Measurements from ENCODE around the gene ETV2. TPM values are rescaled to one million over a fixed set of nuclear protein-coding genes. Genes with fewer than 3 reads are reported as not detected.

ETV2 gene
- total RNA-seq, 1 donor = 0.81 TPM

DNA sequence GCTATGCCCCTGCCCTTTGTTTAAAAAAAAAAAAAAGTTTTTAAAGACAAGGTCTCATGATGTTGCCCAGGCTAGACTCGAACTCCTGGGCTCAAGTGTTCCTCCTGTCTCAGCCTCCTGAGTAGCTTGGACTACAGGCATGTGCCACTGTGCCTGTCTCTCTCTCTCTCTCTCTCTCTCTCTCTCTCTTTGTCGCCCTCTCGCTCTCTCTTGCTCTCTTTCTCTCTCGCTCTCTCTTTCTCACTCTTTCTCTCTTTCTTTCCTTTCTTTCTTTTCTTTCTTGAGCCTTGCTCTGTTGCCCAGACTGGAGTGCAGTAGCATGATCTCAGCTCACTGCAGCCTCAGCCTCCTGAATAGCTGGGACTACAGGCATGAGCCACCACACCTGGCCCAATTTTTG is 14.1 kb downstream of the ETV2 start:
- no peak for DNase-seq (ENCODE audit: low read depth)
- H3K4me3 ChIP-seq (ENCODE audit: low read depth, low read length) = no peak overlapping the region
- TF ChIP-seq, protein P1, sequence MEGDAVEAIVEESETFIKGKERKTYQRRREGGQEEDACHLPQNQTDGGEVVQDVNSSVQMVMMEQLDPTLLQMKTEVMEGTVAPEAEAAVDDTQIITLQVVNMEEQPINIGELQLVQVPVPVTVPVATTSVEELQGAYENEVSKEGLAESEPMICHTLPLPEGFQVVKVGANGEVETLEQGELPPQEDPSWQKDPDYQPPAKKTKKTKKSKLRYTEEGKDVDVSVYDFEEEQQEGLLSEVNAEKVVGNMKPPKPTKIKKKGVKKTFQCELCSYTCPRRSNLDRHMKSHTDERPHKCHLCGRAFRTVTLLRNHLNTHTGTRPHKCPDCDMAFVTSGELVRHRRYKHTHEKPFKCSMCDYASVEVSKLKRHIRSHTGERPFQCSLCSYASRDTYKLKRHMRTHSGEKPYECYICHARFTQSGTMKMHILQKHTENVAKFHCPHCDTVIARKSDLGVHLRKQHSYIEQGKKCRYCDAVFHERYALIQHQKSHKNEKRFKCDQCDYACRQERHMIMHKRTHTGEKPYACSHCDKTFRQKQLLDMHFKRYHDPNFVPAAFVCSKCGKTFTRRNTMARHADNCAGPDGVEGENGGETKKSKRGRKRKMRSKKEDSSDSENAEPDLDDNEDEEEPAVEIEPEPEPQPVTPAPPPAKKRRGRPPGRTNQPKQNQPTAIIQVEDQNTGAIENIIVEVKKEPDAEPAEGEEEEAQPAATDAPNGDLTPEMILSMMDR (IDR thresholded peaks at IDR 0.05; ENCODE audit: insufficient read depth, low read length) = no peak

DNA sequence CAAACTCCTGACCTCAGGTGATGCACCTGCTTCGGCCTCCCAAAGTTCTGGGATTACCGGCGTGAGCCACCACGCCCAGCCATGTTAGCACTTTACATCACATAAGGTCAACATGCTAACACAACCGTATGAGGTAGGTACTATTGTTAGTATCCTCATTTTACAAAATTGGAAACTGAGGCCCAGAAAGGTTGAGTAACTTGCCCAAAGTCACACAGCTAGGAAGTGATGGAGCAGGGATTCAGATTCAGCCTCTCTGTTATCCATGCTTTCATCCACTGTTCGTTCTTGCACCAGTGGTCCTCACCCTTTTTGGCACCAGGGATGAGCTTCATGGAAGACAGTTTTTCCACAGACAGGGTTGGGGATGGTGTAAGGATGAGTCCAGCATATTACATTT is 15.2 kb downstream of the ETV2 start:
- H3K4me3 ChIP-seq (ENCODE audit: low read depth, low read length) = no peak overlapping the region
- no peak for DNase-seq (ENCODE audit: low read depth)
- TF ChIP-seq, protein P1 (IDR thresholded peaks at IDR 0.05; ENCODE audit: insufficient read depth, low read length) = no peak

DNA sequence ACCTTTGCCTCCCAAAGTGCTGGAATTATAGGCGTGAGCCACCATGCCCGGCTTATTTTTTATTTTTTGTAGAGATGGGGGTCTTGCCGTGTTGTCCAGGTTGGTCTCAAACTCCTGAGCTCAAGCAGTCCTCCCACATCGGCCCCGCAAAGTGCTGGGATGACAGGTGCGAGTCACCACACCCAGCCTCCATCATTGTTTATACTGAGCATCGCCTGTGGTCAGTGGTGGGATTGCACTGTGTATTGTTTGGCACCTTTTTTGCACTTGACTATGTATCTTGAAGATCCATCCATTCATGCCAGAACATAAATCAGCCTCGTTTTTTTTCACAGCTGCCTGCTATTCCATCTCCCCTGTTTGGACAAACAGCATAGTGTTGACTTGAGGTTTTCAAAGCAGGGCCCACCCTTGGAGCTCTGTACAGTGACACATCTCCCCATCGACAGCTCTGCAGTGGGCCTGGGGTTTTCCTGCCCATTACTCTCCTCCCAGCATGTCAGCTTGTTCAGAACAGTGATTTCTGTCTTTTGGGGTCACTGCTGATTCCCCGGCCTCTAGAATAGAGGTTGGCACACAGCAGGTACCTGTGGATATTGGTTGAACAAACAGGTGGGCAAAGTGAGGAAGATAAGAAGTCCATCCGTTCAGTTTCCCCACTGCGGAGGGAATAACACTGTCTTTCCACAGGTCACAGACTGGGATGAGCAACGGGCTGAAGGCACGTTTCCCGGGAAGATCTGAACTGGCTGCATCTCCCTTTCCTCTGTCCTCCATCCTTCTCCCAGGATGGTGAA is 16.6 kb downstream of the ETV2 start:
- TF ChIP-seq, protein P1 (IDR thresholded peaks at IDR 0.05; ENCODE audit: insufficient read depth, low read length) = peak; percentile 21
- no peak for DNase-seq (ENCODE audit: low read depth)
- no peak overlapping the region for H3K4me3 ChIP-seq (ENCODE audit: low read depth, low read length)

DNA sequence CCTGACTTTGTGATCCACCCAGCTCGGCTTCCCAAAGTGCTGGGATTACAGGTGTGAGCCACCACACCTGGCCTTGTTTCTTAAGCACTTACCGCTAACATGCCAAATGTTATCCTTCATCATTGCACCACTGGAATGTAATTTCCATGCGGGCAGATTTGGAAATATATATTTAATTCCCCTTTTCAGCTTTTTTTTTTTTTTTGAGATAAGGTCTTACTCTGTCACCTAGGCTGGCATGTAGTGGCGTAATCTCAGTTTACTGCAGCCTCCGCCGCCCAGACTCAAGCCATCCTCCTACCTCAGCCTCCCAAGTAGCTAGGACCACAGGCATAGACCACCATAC is 20.4 kb downstream of the ETV2 start:
- DNase-seq (ENCODE audit: low read depth) = no peak
- H3K4me3 ChIP-seq (ENCODE audit: low read depth, low read length) = no peak overlapping the region
- TF ChIP-seq, protein P1 (IDR thresholded peaks at IDR 0.05; ENCODE audit: insufficient read depth, low read length) = no peak

- TF ChIP-seq, protein P1 (IDR thresholded peaks at IDR 0.05; ENCODE audit: insufficient read depth, low read length) = no peak
- no peak overlapping the region for H3K4me3 ChIP-seq (ENCODE audit: low read depth, low read length)
- DNase-seq (ENCODE audit: low read depth) = no peak
Measured at GRCh38 chr19:35663981-35664380, 22.4 kb downstream of the ETV2 start.

DNA sequence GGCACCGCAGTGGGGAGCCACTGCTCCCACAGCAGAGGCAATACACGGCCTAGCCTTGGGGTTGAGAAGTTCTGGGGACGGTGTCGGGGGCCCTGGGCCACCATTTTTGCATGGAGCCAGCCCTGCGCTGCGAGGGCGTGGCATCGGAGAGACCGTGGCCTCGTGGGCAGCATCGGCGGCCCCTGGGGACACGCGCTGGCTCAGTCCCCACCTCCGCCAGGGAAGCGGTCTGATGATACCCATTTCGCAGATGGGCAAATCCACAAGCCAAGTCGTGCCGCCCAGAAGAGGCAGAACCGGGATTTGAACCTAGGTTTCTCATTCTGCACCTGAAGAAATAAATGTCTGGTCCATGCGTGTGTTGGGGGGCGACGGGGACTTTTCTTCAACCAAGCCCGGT is 23.6 kb downstream of the ETV2 start:
- no peak for DNase-seq (ENCODE audit: low read depth)
- TF ChIP-seq, protein P1 (IDR thresholded peaks at IDR 0.05; ENCODE audit: insufficient read depth, low read length) = no peak
- H3K4me3 ChIP-seq (ENCODE audit: low read depth, low read length) = no peak overlapping the region

- TF ChIP-seq, protein P1 (IDR thresholded peaks at IDR 0.05; ENCODE audit: insufficient read depth, low read length) = no peak
- H3K4me3 ChIP-seq (ENCODE audit: low read depth, low read length) = no peak overlapping the region
- DNase-seq (ENCODE audit: low read depth) = no peak
Measured at GRCh38 chr19:35665604-35666003, 24.1 kb downstream of the ETV2 start.

Data from fibroblast of the aortic adventitia (primary cell).